Cardiac muscle cell (in vitro differentiated cells and primary cell): ENCODE measurements around the gene HOXD12. TPM values are rescaled to one million over a fixed set of nuclear protein-coding genes. Genes with fewer than 3 reads are reported as not detected.

Experiments used
- DNase-seq, 2 donors: peaks; one replicate each; pipeline versions ENCODE4 v3.0.0 to v3.0.0-alpha.2; 2010 to 2017; ENCODE audit warnings: low read depth in 1 of 2, low spot score in 1 of 2
- H3K27ac ChIP-seq: fragments of 200-600 bp; sonication (generic); 2 replicates; pipeline ENCODE4 v1.5.1; 2016
- H3K27me3 ChIP-seq: fragments of 200-600 bp; sonication (generic); 2 replicates; pipeline ENCODE4 v1.6.0; 2016; ENCODE audit warnings: control low read depth
- H3K36me3 ChIP-seq: fragments of 200-600 bp; sonication (generic); 2 replicates; pipeline ENCODE4 v1.5.1; 2016; ENCODE audit warnings: control low read depth
- H3K4me1 ChIP-seq: fragments of 200-600 bp; sonication (generic); 2 replicates; pipeline ENCODE4 v1.8.1; 2017; ENCODE audit warnings: low read depth, mild to moderate bottlenecking, mixed run types
- H3K4me3 ChIP-seq: fragments of 200-600 bp; sonication (generic); 2 replicates; pipeline ENCODE4 v1.5.1; 2016; ENCODE audit warnings: mild to moderate bottlenecking
- H3K9me3 ChIP-seq: fragments of 200-600 bp; sonication (generic); 2 replicates; pipeline ENCODE4 v1.5.1; 2017; ENCODE audit warnings: low read depth, mild to moderate bottlenecking, control low read depth
- CTCF ChIP-seq: IDR thresholded peaks from 2 replicates; pipeline ENCODE4 v1.5.1; 2012; ENCODE audit warnings: low read depth, mild to moderate bottlenecking, low read length
- polyA plus RNA-seq: library from polyadenylated mRNA; unstranded; fragments of >200 nt; fragmentation: Nextera tagmentation; extraction: Ambion mirVana; gene quantifications from 2 replicates; pipeline ENCODE4 v1.2.1, GENCODE V29; 2016
- total RNA-seq: library from RNA; depleted of rRNA; stranded (reverse); fragments of >200 nt; gene quantifications from 2 replicates; pipeline ENCODE4 v1.2.3, GENCODE V29; 2016

Gene HOXD12
- total and polyA plus RNA-seq, 2 experiments from 2014 or later, result not detected

- TF ChIP-seq CTCF, result no peak
- H3K4me3 ChIP-seq, result peak overlapping the region; percentile 32
- DNase-seq, result no peak
These were observed 20.2 kb upstream of the HOXD12 start for GRCh38 chr2:176079285-176079830.

GRCh38 chr2:176079831-176080539, 19.6 kb upstream of the HOXD12 start:
- H3K9me3 ChIP-seq, result no peaks in the 10 kb centered on the region
- peaks cover 3% of the 10 kb centered on the region for H3K4me1 ChIP-seq
- peak; percentile 39 to 93 for DNase-seq
- H3K27me3 ChIP-seq, result peaks cover 100% of the 10 kb centered on the region
- peak overlapping the region; percentile 32 for H3K4me3 ChIP-seq
- no peak overlapping the region for H3K27ac ChIP-seq
- TF ChIP-seq CTCF, result peak; percentile 70
- no peaks in the 10 kb centered on the region for H3K36me3 ChIP-seq

More at GRCh38 chr2:176079285-176079830, 20.2 kb upstream of the HOXD12 start:
- peaks cover 100% of the 10 kb centered on the region for H3K27me3 ChIP-seq
- peaks cover 3% of the 10 kb centered on the region for H3K4me1 ChIP-seq
- H3K9me3 ChIP-seq, result no peaks in the 10 kb centered on the region
- H3K27ac ChIP-seq, result no peak overlapping the region
- H3K36me3 ChIP-seq, result no peaks in the 10 kb centered on the region

- Histone ChIP-seq H3K4me1 (peaks cover 7% of the 10 kb centered on the region), H3K4me3 (peak overlapping the region; percentile 32), H3K27me3 (peaks cover 100% of the 10 kb centered on the region), H3K36me3 (no peaks in the 10 kb centered on the region), H3K9me3 (no peaks in the 10 kb centered on the region), H3K27ac (no peak overlapping the region)
- no peak for TF ChIP-seq CTCF
- DNase-seq, result no peak
These were observed 18.8 kb upstream of the HOXD12 start for GRCh38 chr2:176080540-176081375.

- TF ChIP-seq CTCF, result no peak
- Histone ChIP-seq H3K36me3 (no peaks in the 10 kb centered on the region), H3K4me1 (peaks cover 11% of the 10 kb centered on the region), H3K27me3 (peaks cover 100% of the 10 kb centered on the region), H3K9me3 (no peaks in the 10 kb centered on the region), H3K27ac (no peak overlapping the region), H3K4me3 (no peak overlapping the region)
- DNase-seq, result no peak
These were observed 18.2 kb upstream of the HOXD12 start for GRCh38 chr2:176081376-176081836.

GRCh38 chr2:176081837-176082524, 17.6 kb upstream of the HOXD12 start:
- Histone ChIP-seq H3K36me3 (no peaks in the 10 kb centered on the region), H3K27ac (no peak overlapping the region), H3K4me3 (no peak overlapping the region), H3K4me1 (peaks cover 11% of the 10 kb centered on the region), H3K27me3 (peaks cover 100% of the 10 kb centered on the region), H3K9me3 (no peaks in the 10 kb centered on the region)
- no peak for TF ChIP-seq CTCF
- DNase-seq, result peak in 1 of 2 donors; percentile 45
